Adipocyte (in vitro differentiated cells): Measurements from ENCODE around the gene DNAJC3.

Source experiments
- DNase-seq: peaks from one replicate; pipeline ENCODE4 v3.0.0-alpha.2; 2015; ENCODE audit warnings: low read depth
- H3K27me3 ChIP-seq: replicated peaks from 2 replicates; pipeline ENCODE4 v1.7.0; 2013; ENCODE audit warnings: mild to moderate bottlenecking, low read length, moderate library complexity; ENCODE audit not compliant: control insufficient read depth, insufficient read depth
- H3K36me3 ChIP-seq: 2 replicates; pipeline ENCODE4 v1.7.0; 2013; ENCODE audit warnings: low read length, mild to moderate bottlenecking, moderate library complexity; ENCODE audit not compliant: control insufficient read depth, insufficient read depth, severe bottlenecking
- H3K4me1 ChIP-seq: 2 replicates; pipeline ENCODE4 v1.7.0; 2013; ENCODE audit warnings: mild to moderate bottlenecking, low read length, moderate library complexity; ENCODE audit not compliant: control insufficient read depth, insufficient read depth
- H3K4me3 ChIP-seq: 2 replicates; pipeline ENCODE4 v1.7.0; 2013; ENCODE audit warnings: mild to moderate bottlenecking, low read length, moderate library complexity
- H3K9ac ChIP-seq: 2 replicates; pipeline ENCODE4 v1.7.0; 2013; ENCODE audit warnings: mild to moderate bottlenecking, low read length, moderate library complexity
- H3K9me3 ChIP-seq: 2 replicates; pipeline ENCODE4 v1.7.0; 2013; ENCODE audit warnings: mild to moderate bottlenecking, low read length, moderate library complexity; ENCODE audit not compliant: control insufficient read depth

DNAJC3 gene

DNA sequence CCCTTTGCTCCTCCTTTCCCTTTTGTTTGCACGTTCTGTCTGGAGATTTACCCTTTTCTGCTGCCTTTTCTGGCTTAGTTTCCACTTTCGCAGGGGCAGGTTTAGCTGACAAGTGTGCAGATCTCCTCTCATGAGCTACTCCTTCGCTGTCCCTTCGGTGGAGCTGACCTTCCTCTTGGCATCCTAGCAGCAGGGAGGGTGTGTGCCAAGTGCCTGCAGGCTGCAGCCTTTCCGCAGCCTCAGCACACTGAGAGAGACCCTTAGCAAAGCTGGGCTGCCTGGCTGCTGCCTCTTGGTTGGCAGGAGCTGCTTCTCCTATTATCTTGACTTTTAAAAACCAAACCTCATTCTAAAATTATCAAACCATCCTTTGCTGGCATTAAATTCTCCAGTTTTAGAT is 132.5 kb downstream of the DNAJC3 start:
- no peaks in the 10 kb centered on the region for H3K27me3 ChIP-seq
- peaks cover 21% of the 10 kb centered on the region for H3K9me3 ChIP-seq
- no peak for DNase-seq
- peaks cover 23% of the 10 kb centered on the region for H3K36me3 ChIP-seq
- no peak overlapping the region for H3K4me3 ChIP-seq
- H3K9ac ChIP-seq: no peak overlapping the region
- H3K4me1 ChIP-seq: no peaks in the 10 kb centered on the region

DNA sequence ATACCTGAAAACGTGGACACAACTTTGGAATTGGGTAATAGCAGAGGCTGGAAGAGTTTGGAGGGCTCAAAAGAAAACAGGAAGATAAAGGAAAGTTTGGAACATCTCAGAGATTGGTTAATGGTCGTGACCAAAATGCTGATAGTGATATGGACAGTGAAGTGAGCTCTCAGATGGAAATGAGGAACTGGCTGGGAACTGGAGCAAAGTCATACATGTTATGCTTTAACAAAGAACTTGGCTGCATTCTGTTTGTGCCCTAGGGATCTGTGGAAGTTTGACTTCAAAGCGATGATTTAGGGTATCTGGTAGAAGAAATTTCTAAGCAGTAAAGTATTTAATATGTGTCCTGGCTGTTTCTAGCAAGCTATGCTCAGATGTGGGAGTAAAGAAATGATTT is 136.2 kb downstream of the DNAJC3 start:
- H3K9ac ChIP-seq: no peak overlapping the region
- no peak for DNase-seq
- no peaks in the 10 kb centered on the region for H3K4me1 ChIP-seq
- H3K9me3 ChIP-seq: peaks cover 15% of the 10 kb centered on the region
- no peak overlapping the region for H3K4me3 ChIP-seq
- H3K27me3 ChIP-seq: no peaks in the 10 kb centered on the region
- peaks cover 29% of the 10 kb centered on the region for H3K36me3 ChIP-seq

DNA sequence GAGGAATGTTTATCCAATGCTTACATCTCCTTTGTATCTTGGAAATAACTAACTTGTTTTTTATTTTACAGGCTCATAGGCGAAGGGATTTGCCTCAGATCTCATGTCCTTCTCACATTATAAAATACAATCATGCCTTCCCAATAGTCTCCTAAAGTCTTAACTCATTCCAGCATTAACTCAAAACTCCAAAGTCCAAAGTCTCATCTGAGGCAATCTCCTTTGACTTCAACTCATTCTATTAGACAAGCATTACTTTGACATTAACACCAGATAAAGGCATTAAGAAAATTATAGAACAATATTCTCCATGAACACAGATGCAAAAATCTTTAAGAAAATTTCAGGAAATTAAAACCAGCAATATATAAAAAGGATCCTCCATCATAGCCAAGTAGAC is 137.6 kb downstream of the DNAJC3 start:
- Histone ChIP-seq H3K27me3 (no peaks in the 10 kb centered on the region), H3K9ac (no peak overlapping the region), H3K9me3 (peaks cover 11% of the 10 kb centered on the region), H3K4me1 (no peaks in the 10 kb centered on the region), H3K36me3 (peaks cover 29% of the 10 kb centered on the region), H3K4me3 (no peak overlapping the region)
- DNase-seq: no peak

DNA sequence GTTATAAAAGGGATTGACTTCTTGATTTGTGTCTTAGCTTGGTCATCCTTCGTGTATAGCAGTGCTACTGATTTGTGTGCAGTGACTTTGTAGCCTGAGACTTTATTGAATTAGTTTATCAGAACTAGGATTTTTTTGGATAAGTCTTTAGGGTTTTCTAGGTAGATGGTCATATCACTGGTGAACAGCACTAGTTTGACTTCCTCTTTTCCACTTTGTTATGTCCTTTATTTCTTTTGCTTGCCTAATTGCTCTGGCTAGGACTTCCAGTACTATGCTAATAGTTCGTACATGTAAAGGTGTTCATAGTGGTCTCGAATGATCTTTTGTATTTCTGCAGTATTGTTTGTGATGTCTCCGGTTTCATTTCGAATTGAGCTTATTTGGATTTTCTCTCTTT is 145.4 kb downstream of the DNAJC3 start:
- peaks cover 16% of the 10 kb centered on the region for H3K36me3 ChIP-seq
- no peak for DNase-seq
- H3K9me3 ChIP-seq: no peaks in the 10 kb centered on the region
- no peak overlapping the region for H3K9ac ChIP-seq
- no peaks in the 10 kb centered on the region for H3K4me1 ChIP-seq
- no peak overlapping the region for H3K4me3 ChIP-seq
- H3K27me3 ChIP-seq: no peaks in the 10 kb centered on the region

DNA sequence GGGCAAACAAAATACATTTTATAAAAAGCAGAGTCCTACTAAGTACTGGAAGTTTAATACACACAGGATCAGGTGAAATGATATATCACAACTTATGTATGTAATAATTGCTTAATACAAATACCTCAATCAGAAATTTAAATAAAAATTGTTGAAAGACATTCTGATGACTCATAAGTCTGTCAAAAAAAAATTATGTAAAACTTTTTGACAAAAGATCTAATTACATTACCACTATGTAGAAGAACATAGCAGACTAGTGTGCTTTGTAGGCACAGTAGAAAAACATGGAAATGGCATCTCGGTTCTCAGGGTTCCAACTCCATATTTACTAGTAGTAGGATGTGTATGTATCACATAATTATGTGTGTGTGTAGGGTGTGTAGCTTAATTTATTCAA is 156.2 kb downstream of the DNAJC3 start:
- DNase-seq: peak; percentile 2
- Histone ChIP-seq H3K36me3 (peaks cover 10% of the 10 kb centered on the region), H3K27me3 (no peaks in the 10 kb centered on the region), H3K4me3 (no peak overlapping the region), H3K9me3 (peaks cover 6% of the 10 kb centered on the region), H3K4me1 (peaks cover 10% of the 10 kb centered on the region), H3K9ac (no peak overlapping the region)

DNA sequence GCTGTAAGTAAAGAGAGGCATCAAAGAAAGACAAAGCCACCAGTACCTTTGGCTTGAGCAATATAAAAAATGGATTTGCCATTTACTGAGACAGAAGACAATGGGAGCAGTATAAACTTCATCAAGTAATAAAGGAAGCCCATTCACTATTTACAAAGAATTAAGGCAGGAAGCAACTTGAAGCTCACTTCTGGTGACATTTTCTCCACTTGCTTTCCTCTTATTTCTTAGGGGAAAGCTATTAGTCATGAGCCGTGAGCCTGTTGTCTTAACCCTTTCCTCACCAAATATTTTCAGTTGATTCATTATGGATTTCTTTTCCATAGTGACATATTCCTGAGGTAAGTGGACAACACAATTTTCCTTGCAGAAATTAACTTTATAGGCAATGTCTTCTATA is 156.8 kb downstream of the DNAJC3 start:
- Histone ChIP-seq H3K9me3 (peaks cover 8% of the 10 kb centered on the region), H3K4me3 (peak overlapping the region; percentile 12)
- DNase-seq: peak; percentile 3

DNA sequence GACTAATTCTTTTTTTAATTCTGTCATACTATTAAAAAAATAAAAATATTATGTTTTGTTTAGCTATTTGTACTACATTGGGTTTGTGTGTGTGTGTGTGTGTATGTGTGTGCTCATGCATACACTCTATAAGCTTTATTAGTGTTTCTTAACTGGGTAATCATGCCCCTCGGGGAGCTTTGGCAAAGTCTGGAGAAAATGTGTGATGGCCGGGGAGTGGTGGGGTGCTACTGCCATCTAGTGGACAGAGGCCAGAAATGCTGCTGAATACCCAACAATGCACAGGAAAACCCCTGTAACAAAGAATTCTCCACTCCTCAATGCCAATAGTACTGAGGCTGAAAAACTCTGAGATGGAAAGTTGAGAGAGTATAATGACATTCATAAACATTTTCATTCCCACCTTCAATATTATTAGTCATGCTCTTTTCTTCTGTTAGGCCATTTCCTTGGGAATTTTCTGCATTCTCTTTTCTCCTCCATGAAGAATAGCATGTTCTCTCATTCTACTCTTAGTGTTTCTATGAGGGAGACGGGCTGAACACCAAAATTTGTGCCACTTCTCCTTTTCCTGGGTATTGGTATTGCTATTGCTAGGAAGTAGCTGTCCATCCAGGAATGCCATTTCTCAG is 157.3 kb downstream of the DNAJC3 start:
- H3K27me3 ChIP-seq: no peaks in the 10 kb centered on the region
- H3K4me1 ChIP-seq: peaks cover 10% of the 10 kb centered on the region
- peak; percentile 82 for DNase-seq
- H3K36me3 ChIP-seq: peaks cover 10% of the 10 kb centered on the region
- peak overlapping the region; percentile 12 for H3K4me3 ChIP-seq
- peaks cover 8% of the 10 kb centered on the region for H3K9me3 ChIP-seq
- no peak overlapping the region for H3K9ac ChIP-seq

More for the DNA sequence above, 156.8 kb downstream of the DNAJC3 start:
- Histone ChIP-seq H3K4me1 (peaks cover 10% of the 10 kb centered on the region), H3K27me3 (no peaks in the 10 kb centered on the region), H3K9ac (no peak overlapping the region), H3K36me3 (peaks cover 10% of the 10 kb centered on the region)

DNA sequence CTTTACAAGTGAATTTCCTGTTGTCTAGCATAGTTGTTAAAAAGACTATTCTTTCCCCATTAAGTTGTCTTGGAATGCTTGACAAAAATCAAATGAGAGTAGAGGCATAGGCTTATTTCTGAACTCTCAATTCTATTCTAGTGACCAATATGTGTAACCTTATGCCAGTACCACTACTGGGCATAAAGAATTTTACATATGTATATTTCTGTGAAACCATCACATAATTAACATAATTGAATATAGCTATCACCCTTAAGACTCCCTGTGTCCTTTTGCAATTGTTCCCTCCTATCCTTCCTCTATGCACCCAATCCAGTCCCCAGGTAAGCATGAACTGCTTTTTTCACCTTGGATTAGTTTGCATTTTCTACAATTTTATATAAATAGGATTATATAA is 165.0 kb downstream of the DNAJC3 start:
- H3K4me1 ChIP-seq: no peaks in the 10 kb centered on the region

DNA sequence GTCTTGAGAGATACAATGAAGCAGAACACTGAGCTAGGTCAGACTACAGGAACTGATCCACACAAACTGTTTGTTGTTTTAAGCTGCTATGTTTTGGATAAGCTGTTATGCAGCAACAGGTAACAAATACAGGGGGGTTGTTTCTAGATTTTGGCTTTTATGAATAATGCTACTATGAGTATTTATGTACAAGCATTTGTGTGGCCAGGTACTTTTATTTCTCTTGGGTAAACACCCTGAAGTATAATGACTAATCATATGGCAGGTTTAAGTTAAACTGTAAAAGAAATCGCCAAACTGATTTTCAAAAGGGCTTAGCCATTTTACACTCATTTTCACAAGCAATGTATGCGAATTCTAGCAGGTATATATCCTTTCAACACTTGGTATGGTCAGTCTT is 166.0 kb downstream of the DNAJC3 start:
- Histone ChIP-seq H3K4me1 (no peaks in the 10 kb centered on the region), H3K9me3 (peaks cover 4% of the 10 kb centered on the region), H3K27me3 (no peaks in the 10 kb centered on the region), H3K9ac (no peak overlapping the region), H3K36me3 (peaks cover 7% of the 10 kb centered on the region), H3K4me3 (no peak overlapping the region)
- no peak for DNase-seq

More for the DNA sequence above, 165.0 kb downstream of the DNAJC3 start:
- Histone ChIP-seq H3K27me3 (no peaks in the 10 kb centered on the region), H3K9me3 (peaks cover 8% of the 10 kb centered on the region), H3K36me3 (peaks cover 9% of the 10 kb centered on the region), H3K4me3 (no peak overlapping the region), H3K9ac (no peak overlapping the region)
- no peak for DNase-seq
